Head of caudate nucleus (tissue), 42 donors: ENCODE measurements around the gene USP38.
"Not testable (repeated sequence)": the region's sequence is repeated elsewhere in the genome, so short reads cannot be mapped to it uniquely, and the experiment has no call there.

Source experiments
- DNase-seq, 42 donors: peaks; one replicate each; pipeline versions ENCODE4 v3.0.0 to v3.0.0-alpha.2; 2020 to 2021; ENCODE audit warnings: mixed read lengths in 7 of 42
- intact Hi-C: fragments of 100-400 bp; cut with DNase I; formaldehyde crosslinking; loops from one replicate; pipeline ENCODE4 v1.15.0; 2022

Gene USP38

GRCh38 chr4:143253166-143253565, 68.4 kb downstream of the USP38 start:
- DNase-seq, result no peak

DNA sequence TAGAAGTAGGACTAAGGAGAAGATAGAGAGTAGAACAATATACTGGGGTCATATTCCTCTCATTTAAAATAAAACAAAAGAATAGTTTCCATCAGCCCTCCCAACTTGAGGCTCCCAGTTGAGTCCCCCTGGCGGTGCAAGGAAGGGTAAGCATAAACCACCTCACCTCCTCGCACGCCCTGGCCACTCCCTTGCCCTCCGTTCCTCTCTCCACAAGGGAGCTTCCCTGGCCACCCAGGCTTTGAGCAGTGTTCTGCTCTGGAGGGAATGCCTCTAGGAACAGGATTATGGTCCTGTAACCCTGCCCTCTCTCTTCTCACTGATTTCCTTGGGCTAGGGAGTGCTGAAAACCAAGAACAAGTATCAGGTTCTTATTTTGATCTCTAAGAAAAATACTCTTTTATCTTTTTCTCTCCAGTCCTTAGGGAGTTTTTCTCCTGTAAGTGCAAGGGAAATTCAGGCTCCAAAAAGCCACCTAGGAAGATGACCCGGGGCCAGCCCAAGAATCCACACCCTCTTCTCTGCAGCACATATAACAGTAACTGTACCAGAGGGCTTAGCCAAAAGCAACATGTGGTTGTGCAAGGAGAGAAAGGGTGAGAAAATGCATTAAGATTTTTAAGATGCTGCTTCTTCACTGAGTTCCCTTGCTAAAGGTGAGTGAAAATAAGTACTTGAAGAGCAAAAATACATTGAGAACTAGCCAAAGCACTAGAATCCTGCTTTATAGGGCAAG, 69.9 kb downstream of the USP38 start:
- no peak for DNase-seq
- intact Hi-C loops, result no loop called here

More at GRCh38 chr4:143253166-143253565, 68.4 kb downstream of the USP38 start:
- intact Hi-C loops, result no loop called here

GRCh38 chr4:143256456-143256855, 71.7 kb downstream of the USP38 start:
- intact Hi-C loops, result no loop called here

GRCh38 chr4:143257356-143257755, 72.6 kb downstream of the USP38 start:
- intact Hi-C loops, result no loop called here
- no peak for DNase-seq

More at GRCh38 chr4:143256456-143256855, 71.7 kb downstream of the USP38 start:
- no peak for DNase-seq

- no peak for DNase-seq
- intact Hi-C loops, result no loop called here
Observed at GRCh38 chr4:143260750-143261149, 76.0 kb downstream of the USP38 start.

DNA sequence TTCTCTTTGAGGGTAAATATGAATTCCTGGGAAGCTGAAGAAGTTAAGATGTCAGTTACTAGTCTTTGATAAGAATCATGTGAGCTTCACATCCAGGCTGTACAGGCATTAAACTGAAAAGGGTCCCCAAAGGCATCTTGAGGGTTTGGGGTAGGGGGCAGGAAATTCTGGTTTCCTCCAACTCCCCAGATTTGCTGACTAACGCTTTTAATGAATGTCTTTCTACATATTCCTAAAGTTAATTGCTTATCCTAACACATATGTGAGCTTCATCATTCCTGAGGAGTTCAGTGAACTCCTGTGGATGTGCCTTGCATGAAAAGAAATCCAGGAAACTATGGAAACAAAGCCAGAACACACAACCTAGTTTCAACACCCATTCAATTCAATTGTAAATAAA, 78.1 kb downstream of the USP38 start:
- intact Hi-C loops, result no loop called here
- no peak for DNase-seq

GRCh38 chr4:143267690-143268089, 83.0 kb downstream of the USP38 start:
- DNase-seq, intact Hi-C loops: not testable (repeated sequence)

DNA sequence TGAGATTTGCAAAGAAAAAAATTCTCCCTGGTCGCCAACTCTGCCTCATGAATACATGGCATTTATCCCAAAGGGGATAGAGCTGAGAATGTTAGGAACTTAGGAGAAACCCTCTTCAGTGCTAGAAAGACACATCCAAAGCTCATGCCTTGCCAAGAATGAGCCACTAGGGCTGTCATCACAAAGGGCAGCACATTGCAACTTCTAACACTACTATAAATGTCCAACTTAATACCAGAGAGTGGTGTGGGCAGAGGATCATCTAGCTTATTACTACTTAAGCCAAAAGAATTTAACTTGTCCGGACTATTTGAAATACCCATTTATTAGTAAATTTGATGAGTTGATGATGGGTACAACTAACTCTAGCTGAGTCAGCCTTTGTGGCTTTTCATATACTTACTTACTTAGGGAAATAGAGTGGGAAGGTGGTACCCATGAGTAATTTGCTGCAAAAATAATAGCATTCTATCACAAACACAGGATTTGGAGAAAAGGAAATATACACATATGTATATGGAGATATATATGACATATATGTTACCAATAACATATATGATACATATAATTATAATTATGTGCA, 85.6 kb downstream of the USP38 start:
- intact Hi-C loops, result no loop called here
- no peak for DNase-seq
